Kidney tubule cell (primary cell): ENCODE results near the gene FBXO30.

Experiments used
- DNase-seq: peaks from one replicate; pipeline ENCODE4 v3.0.0-alpha.2; 2018; ENCODE audit warnings: low spot score

The FBXO30 gene

GRCh38 chr6:145814501-145815308 is at the start of gene FBXO30:
Gene FBXO30 (minus strand): TSS chr6:145814795. CDS start chr6:145806405, 8,390 bp downstream.
- peak; percentile 90 for DNase-seq

DNA sequence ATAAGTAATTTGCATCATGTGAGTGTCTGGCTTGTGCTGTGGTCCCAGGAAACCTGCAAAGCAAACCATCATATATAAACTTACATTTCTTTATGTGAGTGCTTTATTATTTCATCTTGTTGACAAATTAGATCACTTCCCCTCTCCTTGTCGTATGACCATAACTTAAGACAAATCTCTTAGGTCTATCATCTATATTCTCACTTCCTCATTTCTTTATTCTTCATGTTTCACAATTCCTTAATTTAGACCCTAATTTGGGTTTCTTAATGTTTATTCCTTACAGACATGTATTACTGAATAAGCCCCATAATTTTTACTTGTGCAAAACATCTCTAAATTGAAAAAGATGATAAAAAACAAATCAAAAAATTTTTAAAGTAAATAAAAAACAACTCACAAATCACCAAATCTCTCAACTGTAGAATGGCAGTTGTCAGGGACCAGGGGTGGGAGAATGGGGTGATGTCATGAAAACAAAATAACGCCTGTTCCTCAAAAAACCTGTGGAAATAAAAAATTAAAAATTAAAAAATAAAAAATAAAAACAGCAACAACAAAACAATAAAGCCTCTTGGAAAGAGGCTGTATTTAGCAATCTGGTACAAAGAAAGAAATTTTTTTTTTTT is 49.5 kb upstream of the FBXO30 start:
- no peak for DNase-seq

GRCh38 chr6:145863366-145863765 is 48.8 kb upstream of the FBXO30 start:
- no peak for DNase-seq

GRCh38 chr6:145860562-145860961 is 46.0 kb upstream of the FBXO30 start:
- DNase-seq, result no peak

DNA sequence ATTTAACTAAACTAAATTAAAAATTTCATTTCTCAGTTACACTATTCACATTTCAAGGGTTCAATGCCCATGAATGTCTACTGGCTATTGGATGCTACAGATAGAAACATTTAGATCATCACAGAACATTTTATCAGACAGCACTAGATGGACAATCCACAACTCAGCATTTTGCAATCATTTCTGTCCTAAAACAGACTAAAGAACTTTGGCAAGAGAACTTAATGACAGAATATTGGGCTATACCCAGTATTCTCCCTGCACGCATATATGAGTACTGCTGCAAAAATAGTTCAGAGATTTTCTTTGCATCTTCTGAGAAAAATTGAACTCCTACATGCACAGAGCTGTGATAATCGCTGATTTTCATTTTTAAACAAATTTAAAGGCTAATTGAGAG is 36.1 kb upstream of the FBXO30 start:
- no peak for DNase-seq

DNA sequence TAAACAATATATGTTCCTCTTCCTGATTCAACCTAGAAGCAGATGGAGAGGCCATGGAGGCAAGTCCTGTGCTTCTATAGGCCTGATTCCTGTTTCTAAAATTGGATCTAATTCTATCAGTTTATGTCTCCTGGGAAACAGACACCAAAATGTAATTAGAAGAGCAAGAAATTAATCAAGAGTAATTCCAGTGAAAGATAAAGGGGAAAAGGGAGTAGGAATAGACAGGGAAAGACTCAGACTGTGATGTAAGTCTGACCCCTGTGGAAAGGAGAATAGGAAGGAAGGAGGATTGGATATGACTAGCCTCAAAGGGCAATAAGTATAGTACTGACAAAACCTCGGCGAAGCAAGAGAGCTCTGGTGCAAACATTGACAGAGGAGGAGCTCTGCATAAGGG is 33.9 kb upstream of the FBXO30 start:
- DNase-seq, result no peak

GRCh38 chr6:145845557-145845956 is 31.0 kb upstream of the FBXO30 start:
- DNase-seq, result no peak

- no peak for DNase-seq
Observed at GRCh38 chr6:145844933-145845540, 30.4 kb upstream of the FBXO30 start.

GRCh38 chr6:145842693-145843546 is 28.3 kb upstream of the FBXO30 start:
- DNase-seq, result no peak

DNA sequence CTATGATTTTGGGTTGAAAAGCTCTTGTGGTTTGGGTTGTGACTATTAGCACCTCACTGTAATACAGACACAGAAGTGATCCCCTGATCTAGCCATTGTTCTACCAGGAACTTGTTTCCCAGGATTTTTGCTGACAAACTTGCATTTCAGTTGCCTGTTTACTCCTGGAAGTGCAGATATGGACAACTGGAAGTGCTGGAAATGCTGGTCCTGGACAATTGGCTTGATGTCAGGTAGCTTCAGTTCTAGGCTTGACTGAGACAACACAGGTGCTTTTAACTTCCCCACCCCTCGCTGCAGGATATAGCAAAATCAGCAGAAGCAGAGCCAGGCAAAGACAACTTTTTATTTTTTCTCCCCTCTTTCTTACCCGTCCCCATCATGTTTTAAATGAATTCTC is 27.1 kb upstream of the FBXO30 start:
- DNase-seq, result no peak

- no peak for DNase-seq
Observed at GRCh38 chr6:145839653-145840052, 25.1 kb upstream of the FBXO30 start.

DNA sequence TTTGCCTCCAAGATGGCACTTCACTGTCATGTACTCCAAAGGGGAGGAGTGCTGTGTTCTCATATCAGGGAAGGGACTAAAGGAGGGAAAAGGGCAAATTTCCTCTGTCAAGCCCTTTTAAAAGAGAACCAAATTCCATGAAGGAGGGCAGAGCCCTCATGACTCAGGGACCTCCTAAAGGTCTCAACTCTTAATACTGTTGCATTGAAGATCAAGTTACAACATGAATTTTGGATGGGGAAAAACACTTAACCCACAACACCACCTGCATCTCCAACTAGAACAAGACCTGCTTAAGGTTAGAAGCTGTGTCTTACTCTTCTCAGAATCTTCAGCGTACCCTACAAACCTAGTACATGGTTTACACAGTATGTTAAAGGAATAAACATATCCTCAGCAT is 23.7 kb upstream of the FBXO30 start:
- DNase-seq, result no peak

DNA sequence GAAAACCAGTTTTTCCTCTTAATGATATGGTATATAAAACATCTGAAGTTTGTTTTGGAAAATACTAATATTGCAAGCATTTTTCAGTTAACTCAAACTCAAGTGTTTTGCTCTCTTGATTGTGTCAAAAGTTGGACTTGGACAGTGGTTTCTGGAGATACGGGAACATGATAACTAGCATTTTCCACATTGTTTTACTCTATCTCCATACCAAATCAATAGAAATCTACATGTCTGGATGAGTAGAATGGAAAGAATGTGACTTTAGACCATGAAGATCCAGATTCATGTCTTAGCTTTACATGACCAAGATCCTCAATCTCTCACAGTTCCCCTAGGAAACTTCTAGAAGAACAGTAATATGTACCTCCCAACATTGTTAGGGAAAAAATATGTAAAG is 22.2 kb upstream of the FBXO30 start:
- DNase-seq, result no peak

DNA sequence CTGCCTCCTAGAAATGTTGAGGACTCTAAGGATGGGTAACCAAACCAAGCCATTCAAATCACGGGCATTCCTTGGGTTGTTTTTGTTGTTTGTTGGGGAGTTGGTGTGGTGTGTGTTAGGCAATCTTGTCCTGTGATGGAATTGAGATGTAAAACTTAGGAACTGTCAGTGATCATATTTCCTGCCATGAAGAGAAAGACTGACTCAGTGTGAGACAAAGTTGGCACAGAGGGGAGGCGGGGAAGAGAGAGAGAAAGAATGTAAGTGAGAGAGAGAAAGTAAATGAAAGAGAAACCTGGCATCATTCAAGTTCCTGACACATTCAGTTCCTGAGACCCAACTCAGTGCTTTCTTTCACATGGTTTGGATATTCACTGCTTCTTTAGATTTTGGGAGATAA is 21.6 kb upstream of the FBXO30 start:
- DNase-seq, result peak; percentile 50

- no peak for DNase-seq
Observed at GRCh38 chr6:145830612-145831011, 16.0 kb upstream of the FBXO30 start.

DNA sequence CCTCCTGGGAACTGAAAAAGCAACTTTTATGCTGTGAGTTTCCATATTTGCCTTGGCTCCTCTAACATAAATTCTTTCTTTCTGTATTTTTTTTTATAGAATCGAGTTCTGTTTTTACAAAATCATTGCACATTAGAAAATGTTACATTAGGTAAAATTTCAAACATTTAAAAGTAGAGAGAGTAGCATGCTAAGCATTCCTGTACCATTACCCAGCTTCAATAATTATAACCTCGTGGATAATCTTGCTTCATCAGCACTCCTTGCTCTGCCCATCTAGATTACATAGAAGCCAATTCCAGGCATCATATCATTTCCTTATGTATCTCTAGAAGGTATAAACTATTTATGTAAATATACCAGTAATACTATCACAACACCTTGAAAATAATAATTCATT is 15.4 kb upstream of the FBXO30 start:
- no peak for DNase-seq

DNA sequence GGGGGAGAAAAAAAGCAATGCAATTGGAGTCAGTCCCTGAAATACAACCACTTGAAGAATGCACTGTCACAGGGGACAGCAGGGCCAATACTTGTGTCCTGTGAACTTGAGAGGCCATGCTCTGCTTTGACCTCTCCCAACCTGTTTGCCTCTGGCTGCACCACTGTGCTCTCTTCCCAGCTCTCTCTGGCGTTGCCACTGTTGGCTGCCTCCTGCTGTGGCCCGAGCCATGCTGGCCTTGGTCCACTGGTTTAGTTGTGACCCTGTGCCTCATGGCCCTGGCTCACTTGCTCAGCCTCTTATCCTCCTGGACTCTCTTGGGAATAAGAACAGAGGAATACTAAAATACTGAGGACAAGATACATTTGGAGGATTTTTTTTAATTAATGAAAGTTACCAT is 14.5 kb upstream of the FBXO30 start:
- DNase-seq, result no peak

GRCh38 chr6:145824344-145824743 is 9.7 kb upstream of the FBXO30 start:
- DNase-seq, result no peak

- no peak for DNase-seq
Observed at GRCh38 chr6:145823328-145823944, 8.8 kb upstream of the FBXO30 start.

DNA sequence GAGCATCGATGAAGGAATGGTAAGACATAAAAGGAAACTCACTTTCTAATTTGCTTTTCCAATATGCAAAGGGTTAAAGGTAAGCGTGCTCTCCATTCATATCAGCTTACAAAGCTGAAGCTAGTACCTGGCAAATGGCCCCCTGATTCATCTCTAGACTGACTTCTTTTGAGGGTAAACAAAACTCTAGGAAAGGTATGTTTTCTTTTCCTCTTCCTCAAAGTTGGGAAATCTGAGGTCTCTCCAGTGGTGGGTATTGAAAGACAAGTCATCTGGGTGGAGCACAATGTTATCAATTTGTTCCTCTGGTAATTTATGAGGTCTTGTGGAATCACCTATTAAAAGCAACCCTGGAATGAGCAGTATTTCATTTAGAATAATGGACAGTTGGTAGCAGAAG is 7.9 kb upstream of the FBXO30 start:
- DNase-seq, result no peak

DNA sequence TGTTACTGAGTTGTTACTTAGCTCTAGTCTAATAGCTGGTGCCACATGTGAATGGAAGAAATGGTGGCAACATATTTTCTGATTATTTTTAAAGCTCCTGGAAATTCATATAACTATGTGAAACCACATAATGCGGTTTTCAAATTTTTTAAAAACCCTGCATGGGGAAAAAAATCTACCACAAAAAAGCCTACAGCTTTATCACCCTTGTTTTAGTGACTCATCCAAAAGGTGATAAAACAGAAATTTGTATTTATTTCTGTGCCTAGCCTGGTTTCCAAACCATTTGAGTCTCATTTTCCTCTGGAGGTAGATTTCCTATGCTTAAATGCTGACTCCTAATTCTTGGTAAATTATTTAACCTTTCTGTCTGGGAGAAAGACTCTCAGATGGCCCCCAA is 5.4 kb upstream of the FBXO30 start:
- DNase-seq, result no peak

DNA sequence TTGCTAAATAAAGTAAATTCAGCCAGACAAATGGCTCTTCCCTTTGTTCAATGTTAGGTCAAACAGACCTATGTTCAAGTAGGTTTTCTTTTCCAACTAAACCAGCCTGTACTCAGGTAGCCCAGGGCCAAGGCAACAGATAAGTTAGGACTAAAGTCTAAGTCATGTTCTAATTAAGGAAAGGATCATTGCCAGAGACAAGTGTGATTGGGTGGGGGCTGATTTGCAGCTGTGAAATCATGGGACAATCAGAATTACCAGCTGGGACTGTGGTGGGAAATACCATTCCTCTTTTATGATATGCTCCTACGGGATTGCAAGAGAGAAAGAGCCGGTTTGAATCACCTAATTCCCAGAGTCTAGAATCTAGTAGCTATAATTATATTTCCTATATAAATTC is 4.2 kb upstream of the FBXO30 start:
- DNase-seq, result no peak
